Activated CD4-positive, alpha-beta T cell treated with anti-CD3 and anti-CD28 coated beads, Interleukin-2, amount 10 ng/mL, durations not matched to agents 24 days and 14 days (primary cell): ENCODE data around the gene NFIX. TPM values are rescaled to one million over a fixed set of nuclear protein-coding genes. Genes with fewer than 3 reads are reported as not detected.

Experiments
- DNase-seq: peaks from one replicate; pipeline ENCODE4 v3.0.0; 2022
- H3K27ac Mint-ChIP-seq: one replicate; pipeline ENCODE4 v1.8.0; 2022; ENCODE audit warnings: mild to moderate bottlenecking, mixed read lengths
- H3K27me3 Mint-ChIP-seq: one replicate; pipeline ENCODE4 v1.8.0; 2022; ENCODE audit warnings: mixed read lengths
- H3K36me3 Mint-ChIP-seq: one replicate; pipeline ENCODE4 v1.8.0; 2022; ENCODE audit warnings: low read depth, mild to moderate bottlenecking, mixed read lengths
- H3K4me1 Mint-ChIP-seq: one replicate; pipeline ENCODE4 v1.8.0; 2021; ENCODE audit warnings: mixed read lengths
- H3K4me3 Mint-ChIP-seq: one replicate; pipeline ENCODE4 v1.8.0; 2022; ENCODE audit warnings: mild to moderate bottlenecking, moderate library complexity, mixed read lengths
- H3K9me3 Mint-ChIP-seq: one replicate; pipeline ENCODE4 v1.8.0; 2021; ENCODE audit warnings: mixed read lengths
- intact Hi-C: fragments of 100-400 bp; cut with micrococcal nuclease; formaldehyde crosslinking; loops from one replicate; pipeline ENCODE4 v1.15.1; 2023
- total RNA-seq: library from RNA; stranded (reverse); gene quantifications from 2 replicates; pipeline ENCODE4 v1.2.3, GENCODE V29; 2022

The NFIX gene
- total RNA-seq, 1 donor from 2014 or later, result 8.3 TPM

DNA sequence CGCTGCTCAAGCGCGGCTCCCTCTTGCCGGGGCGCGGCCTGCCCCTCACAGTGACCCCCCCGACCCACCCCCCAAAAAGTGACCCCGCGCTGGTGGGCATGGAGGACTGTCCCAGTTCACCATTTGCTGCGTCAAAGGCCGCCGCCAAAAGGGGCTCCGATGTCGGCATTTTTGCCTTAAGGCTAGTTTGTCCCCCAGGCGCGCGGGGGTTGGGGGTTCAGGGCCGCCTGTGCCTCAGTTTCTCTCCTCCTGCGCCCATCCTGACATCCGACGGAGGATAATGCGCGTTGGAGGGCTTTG lies 17.1 kb downstream of the NFIX start:
- no peak for DNase-seq
- peaks cover 15% of the 10 kb centered on the region for H3K4me1 Mint-ChIP-seq
- peaks cover 2% of the 10 kb centered on the region for H3K36me3 Mint-ChIP-seq
- H3K4me3 Mint-ChIP-seq, result peak overlapping the region; percentile 76
- H3K27ac Mint-ChIP-seq, result peak overlapping the region; percentile 59
- H3K9me3 Mint-ChIP-seq, result no peaks in the 10 kb centered on the region
- intact Hi-C loops, result loop anchor here (1.0 to 5.0 kb wide), 3 partner anchors 18 to 175 kb away; partner anchors contain the start of genes MAST1 and NFIX
- peaks cover 69% of the 10 kb centered on the region for H3K27me3 Mint-ChIP-seq

DNA sequence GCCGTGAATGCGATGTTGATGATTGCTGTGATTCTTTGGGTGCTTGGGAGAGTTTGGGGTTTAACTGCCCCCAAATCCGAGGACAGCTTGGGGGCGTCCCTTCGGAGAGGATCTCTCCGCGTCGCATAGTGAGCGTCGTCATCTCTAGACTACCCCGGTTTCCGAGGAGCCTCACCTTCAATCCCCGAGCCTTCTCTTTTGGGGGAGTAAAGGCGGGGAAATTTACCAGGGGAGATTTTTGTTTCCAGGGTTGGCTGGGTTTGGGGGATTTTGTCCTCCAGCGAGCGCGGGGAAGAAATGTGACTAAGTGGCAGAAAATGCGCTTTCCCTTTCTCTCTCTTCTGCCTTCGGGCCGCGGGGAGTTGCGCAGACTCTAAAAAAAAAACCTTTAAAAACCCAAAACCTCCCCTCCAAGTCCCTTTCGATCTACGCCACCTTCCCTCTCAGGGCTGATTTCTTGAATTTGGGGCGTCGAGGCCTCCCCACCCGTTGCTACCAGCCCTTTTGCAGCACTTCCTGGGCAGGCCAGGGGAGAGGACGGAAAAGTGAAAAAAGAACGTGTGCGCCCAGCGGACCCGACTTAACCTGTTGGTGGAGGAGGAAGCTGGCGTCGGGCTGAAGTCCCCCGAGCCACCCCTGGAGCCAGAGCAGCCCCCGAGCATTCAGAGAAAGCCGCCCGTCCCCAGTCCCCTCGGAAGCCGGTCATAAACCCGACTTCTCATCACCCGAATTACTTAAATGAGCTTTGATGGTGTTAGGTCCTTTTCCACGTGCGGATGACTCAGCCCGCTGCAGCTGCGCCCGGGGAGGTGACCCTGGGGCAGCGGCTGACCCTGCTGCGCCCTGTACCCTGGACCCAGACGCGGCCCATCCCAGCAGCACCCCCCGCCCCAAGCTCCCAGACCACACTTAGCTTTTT lies 17.7 kb downstream of the NFIX start:
- intact Hi-C loops, result loop anchor here (1.0 to 5.0 kb wide), 3 partner anchors 18 to 176 kb away; partner anchors contain the start of genes MAST1 and NFIX
- Mint-ChIP-seq H3K4me1 (peaks cover 15% of the 10 kb centered on the region), H3K27me3 (peaks cover 75% of the 10 kb centered on the region), H3K27ac (peak overlapping the region; percentile 67), H3K9me3 (no peaks in the 10 kb centered on the region), H3K4me3 (peak overlapping the region; percentile 76), H3K36me3 (peaks cover 2% of the 10 kb centered on the region)
- DNase-seq, result peak; percentile 76

GRCh38 chr19:13013649-13014048 lies 18.4 kb downstream of the NFIX start:
- peak overlapping the region; percentile 29 for H3K27ac Mint-ChIP-seq
- peak overlapping the region; percentile 47 for H3K4me3 Mint-ChIP-seq
- H3K27me3 Mint-ChIP-seq, result peaks cover 75% of the 10 kb centered on the region
- peaks cover 2% of the 10 kb centered on the region for H3K36me3 Mint-ChIP-seq
- DNase-seq, result no peak
- intact Hi-C loops, result loop anchor here (2.0 to 5.0 kb wide), 2 partner anchors 19 to 176 kb away; partner anchors contain the start of genes MAST1 and NFIX
- peaks cover 15% of the 10 kb centered on the region for H3K4me1 Mint-ChIP-seq
- H3K9me3 Mint-ChIP-seq, result no peaks in the 10 kb centered on the region

- intact Hi-C loops, result loop anchor here (5.0 kb wide), 1 partner anchor 177 kb away; the partner anchor contains the start of gene MAST1
- H3K27me3 Mint-ChIP-seq, result peaks cover 73% of the 10 kb centered on the region
- DNase-seq, result no peak
- H3K4me3 Mint-ChIP-seq, result peak overlapping the region; percentile 47
- peaks cover 15% of the 10 kb centered on the region for H3K4me1 Mint-ChIP-seq
- no peaks in the 10 kb centered on the region for H3K9me3 Mint-ChIP-seq
- H3K27ac Mint-ChIP-seq, result peak overlapping the region; percentile 56
- H3K36me3 Mint-ChIP-seq, result peaks cover 2% of the 10 kb centered on the region
Measured at GRCh38 chr19:13014101-13014920, 19.0 kb downstream of the NFIX start.

- peaks cover 73% of the 10 kb centered on the region for H3K27me3 Mint-ChIP-seq
- H3K27ac Mint-ChIP-seq, result peak overlapping the region; percentile 56
- peaks cover 15% of the 10 kb centered on the region for H3K4me1 Mint-ChIP-seq
- H3K36me3 Mint-ChIP-seq, result peaks cover 2% of the 10 kb centered on the region
- H3K4me3 Mint-ChIP-seq, result no peak overlapping the region
- intact Hi-C loops, result loop anchor here (5.0 kb wide), 1 partner anchor 178 kb away; the partner anchor contains the start of gene MAST1
- DNase-seq, result no peak
- no peaks in the 10 kb centered on the region for H3K9me3 Mint-ChIP-seq
Measured at GRCh38 chr19:13014921-13015280, 19.6 kb downstream of the NFIX start.

- H3K27me3 Mint-ChIP-seq, result peaks cover 72% of the 10 kb centered on the region
Measured at GRCh38 chr19:13015361-13016223, 20.3 kb downstream of the NFIX start.

GRCh38 chr19:13016245-13016627 lies 21.0 kb downstream of the NFIX start:
- H3K9me3 Mint-ChIP-seq, result no peaks in the 10 kb centered on the region
- peaks cover 72% of the 10 kb centered on the region for H3K27me3 Mint-ChIP-seq
- peaks cover 15% of the 10 kb centered on the region for H3K4me1 Mint-ChIP-seq
- no peak overlapping the region for H3K4me3 Mint-ChIP-seq
- H3K27ac Mint-ChIP-seq, result no peak overlapping the region
- DNase-seq, result no peak
- H3K36me3 Mint-ChIP-seq, result peaks cover 2% of the 10 kb centered on the region
- intact Hi-C loops, result no loop called here

More at GRCh38 chr19:13015361-13016223, 20.3 kb downstream of the NFIX start:
- no peak for DNase-seq
- Mint-ChIP-seq H3K4me3 (no peak overlapping the region), H3K36me3 (peaks cover 2% of the 10 kb centered on the region), H3K9me3 (no peaks in the 10 kb centered on the region), H3K27ac (no peak overlapping the region), H3K4me1 (peaks cover 15% of the 10 kb centered on the region)
- intact Hi-C loops, result no loop called here

DNA sequence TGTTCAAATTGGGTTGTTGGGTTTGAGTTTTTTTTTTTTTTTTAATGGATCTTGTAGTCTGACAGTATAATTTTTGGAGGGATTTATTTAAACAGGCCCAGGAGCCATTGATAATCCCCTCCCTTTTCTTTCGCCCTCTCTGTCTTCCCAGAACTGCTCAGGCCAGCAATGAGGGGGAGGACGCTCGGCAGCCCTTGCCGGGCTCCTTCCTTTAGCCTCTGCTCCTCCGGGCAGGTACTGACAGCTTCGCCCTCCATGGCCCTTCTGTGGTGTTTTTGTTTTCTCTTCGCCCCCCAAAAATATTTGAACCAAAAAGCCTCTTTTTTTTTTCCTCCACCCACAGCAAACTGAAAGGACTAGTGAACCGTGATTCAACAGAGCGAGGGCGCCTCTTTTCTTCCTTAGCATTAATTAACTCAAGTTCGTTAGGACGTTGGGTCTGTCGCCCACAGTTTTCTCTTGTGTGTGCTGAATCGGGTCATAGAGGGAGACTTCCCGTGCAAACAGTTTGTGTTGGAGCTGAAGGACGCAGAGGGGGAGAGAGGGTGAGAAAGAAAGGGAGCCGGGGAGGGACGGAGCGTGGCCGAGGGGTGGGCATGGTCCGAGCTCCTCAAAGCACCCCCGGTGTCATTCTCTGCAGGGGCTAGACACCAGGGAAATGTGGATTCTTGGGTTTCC lies 21.5 kb downstream of the NFIX start:
- intact Hi-C loops, result no loop called here
- peaks cover 15% of the 10 kb centered on the region for H3K4me1 Mint-ChIP-seq
- no peak for DNase-seq
- H3K9me3 Mint-ChIP-seq, result no peaks in the 10 kb centered on the region
- no peak overlapping the region for H3K27ac Mint-ChIP-seq
- peaks cover 2% of the 10 kb centered on the region for H3K36me3 Mint-ChIP-seq
- peaks cover 71% of the 10 kb centered on the region for H3K27me3 Mint-ChIP-seq
- no peak overlapping the region for H3K4me3 Mint-ChIP-seq

- no peak overlapping the region for H3K27ac Mint-ChIP-seq
- peaks cover 74% of the 10 kb centered on the region for H3K27me3 Mint-ChIP-seq
- DNase-seq, result no peak
- H3K4me3 Mint-ChIP-seq, result no peak overlapping the region
- intact Hi-C loops, result no loop called here
- peaks cover 2% of the 10 kb centered on the region for H3K36me3 Mint-ChIP-seq
- peaks cover 18% of the 10 kb centered on the region for H3K4me1 Mint-ChIP-seq
- H3K9me3 Mint-ChIP-seq, result no peaks in the 10 kb centered on the region
Measured at GRCh38 chr19:13017306-13018034, 22.2 kb downstream of the NFIX start.

DNA sequence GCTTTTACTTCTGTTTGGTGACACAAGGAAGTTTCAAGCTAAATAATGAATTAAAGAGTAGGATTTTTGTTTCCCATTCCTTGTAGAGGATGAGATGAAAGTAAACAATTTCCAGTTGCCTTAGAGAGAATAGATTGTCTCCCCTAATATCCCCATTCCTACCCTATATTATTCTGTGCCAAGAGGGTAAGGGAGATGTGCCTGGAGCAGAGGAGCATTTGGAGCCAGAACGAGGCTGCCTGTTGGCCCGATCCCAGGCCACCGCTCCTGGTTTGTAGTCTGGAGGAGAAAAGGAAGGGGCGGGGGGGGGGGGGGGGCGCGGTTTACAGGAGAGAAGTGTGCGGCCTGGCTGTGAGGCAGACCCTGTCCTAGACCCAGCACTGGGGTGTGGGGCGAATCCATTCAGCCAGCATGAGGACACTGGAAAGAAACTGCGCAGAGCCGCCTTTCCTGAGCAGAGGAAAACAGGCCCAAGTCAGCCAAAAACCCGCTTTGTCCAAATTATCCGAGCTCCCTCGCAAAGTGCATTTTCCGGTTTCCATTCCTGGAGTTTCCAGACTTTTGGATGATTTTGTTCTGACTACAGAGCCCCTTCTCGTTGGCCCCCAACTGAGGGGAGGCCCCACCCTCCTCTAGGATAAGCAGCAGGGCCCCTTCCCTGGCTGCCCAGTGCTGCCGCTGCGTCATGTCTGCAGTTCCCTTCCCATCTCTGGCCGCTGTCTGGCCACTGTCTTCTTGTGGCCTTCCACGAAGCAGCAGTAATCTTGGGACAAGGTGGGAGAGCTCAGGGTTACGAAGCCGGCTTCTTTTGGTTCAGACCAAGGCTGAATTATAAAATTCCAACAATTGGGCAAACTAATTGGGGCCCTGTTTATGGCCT lies 23.0 kb downstream of the NFIX start:
- Mint-ChIP-seq H3K27ac (no peak overlapping the region), H3K9me3 (no peaks in the 10 kb centered on the region), H3K4me3 (no peak overlapping the region), H3K27me3 (peaks cover 71% of the 10 kb centered on the region), H3K4me1 (peaks cover 17% of the 10 kb centered on the region), H3K36me3 (no peaks in the 10 kb centered on the region)
- intact Hi-C loops, result no loop called here
- no peak for DNase-seq

- Mint-ChIP-seq H3K27me3 (peaks cover 70% of the 10 kb centered on the region), H3K27ac (no peak overlapping the region), H3K36me3 (no peaks in the 10 kb centered on the region), H3K9me3 (no peaks in the 10 kb centered on the region), H3K4me3 (no peak overlapping the region), H3K4me1 (peaks cover 17% of the 10 kb centered on the region)
- no peak for DNase-seq
- intact Hi-C loops, result no loop called here
Measured at GRCh38 chr19:13019332-13019731, 24.1 kb downstream of the NFIX start.

DNA sequence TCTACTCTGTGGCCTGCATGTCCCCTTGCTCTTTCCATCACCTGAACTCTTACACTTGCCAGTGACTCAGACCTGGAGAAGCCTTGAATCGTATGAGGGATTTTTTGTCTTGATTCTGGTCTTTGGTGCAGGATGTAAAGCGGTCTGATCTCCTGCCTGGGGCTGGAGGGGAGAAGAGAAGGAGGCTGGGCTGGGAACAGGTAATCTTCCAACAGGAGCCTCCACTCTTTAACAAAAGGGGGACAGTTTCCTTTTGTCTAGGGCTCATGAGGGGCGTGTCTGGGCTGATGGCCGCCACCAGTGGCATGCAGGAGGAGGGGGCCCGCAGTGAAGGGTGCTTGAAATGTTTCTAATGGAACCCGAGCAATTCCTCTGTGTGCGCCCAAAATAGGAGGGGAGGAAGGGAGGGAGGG lies 24.7 kb downstream of the NFIX start:
- no peak for DNase-seq
- intact Hi-C loops, result no loop called here
- H3K27me3 Mint-ChIP-seq, result peaks cover 69% of the 10 kb centered on the region
- H3K4me1 Mint-ChIP-seq, result peaks cover 18% of the 10 kb centered on the region
- no peak overlapping the region for H3K4me3 Mint-ChIP-seq
- no peaks in the 10 kb centered on the region for H3K36me3 Mint-ChIP-seq
- H3K27ac Mint-ChIP-seq, result no peak overlapping the region
- no peaks in the 10 kb centered on the region for H3K9me3 Mint-ChIP-seq
